UCSD-AML1 (cell line): ENCODE measurements around the gene SYT11.
"Not testable (repeated sequence)": the region's sequence is repeated elsewhere in the genome, so short reads cannot be mapped to it uniquely, and the experiment has no call there.

Experiments
- DNase-seq: peaks from one replicate; lab custom pipeline; 2025; ENCODE audit not compliant: unreplicated experiment; lab: John Stamatoyannopoulos, UW

Gene SYT11

DNA sequence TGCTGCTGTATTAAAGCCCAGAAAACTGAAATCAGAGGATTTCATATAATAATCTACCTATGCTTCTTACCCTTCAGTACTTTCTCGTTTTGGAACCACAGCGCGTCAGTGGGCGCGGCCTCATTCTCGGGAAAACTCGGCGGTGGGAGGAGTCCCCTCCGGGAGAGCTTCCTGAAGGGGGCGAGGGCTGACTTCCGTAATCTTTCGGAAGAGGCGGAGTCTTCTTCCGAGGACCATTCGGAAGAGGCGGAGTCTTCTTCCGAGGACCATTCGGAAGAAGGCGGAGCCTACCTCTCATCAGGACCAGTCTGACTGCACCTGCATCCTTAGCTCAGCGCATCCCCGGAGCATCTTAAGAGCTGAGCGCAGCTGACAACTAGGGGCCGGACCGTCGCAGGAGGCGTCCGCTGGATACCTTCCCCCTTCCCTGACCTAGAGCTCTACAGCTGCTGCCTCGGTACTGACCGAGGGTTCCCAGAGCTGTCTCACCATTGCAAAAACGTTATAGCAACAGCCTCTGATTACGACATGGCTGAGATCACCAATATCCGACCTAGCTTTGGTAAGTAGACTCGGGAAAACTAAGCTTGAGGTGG lies at the start of gene SYT11:
Gene SYT11 (plus strand): TSS at position 334 of the 596 bp plus-strand sequence. CDS start 195 bp downstream, at position 529.
- DNase-seq: peak; percentile 93

DNA sequence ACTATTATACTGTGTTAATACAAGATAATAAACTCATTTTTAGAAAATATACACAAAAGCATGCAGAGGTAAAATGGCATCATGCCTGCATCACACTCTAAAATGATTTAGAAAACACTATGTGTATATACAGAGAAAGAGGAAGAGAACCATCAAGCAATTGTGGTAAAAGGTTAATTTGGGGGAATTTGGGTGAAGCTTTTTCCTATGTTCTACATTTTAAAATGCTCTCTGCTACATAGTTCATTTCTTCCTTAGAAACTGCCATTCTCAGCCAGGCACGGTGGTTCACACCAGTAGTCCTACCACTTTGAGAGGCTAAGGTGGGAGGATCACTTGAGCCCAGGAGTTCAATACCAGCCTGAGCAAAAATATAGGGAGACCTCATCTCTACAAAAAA lies 46.5 kb upstream of the SYT11 start:
- no peak for DNase-seq

GRCh38 chr1:155813672-155814071 lies 45.7 kb upstream of the SYT11 start:
- DNase-seq: no peak

DNA sequence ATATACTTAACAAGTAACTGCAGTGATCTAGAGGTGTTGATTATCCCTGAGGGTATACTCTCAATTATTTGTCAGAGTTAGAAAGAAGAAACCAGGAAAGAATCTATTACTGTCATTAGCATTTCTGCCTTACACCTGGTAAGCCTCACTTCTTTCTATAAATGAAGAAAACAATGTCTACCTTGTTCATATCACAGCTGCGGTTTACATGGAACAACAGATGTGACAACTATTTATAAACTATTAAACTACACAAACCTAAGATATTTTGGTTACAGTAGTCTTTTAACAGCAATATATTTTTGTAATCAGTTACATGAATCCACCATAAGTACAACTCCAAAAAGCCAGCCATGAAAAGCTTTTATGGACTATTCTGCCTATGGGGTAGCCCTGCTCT lies 43.0 kb upstream of the SYT11 start:
- DNase-seq: no peak

GRCh38 chr1:155827450-155827849 lies 31.9 kb upstream of the SYT11 start:
- DNase-seq: no peak

- DNase-seq: no peak
Observed at GRCh38 chr1:155831279-155831976, 27.9 kb upstream of the SYT11 start.

- no peak for DNase-seq
Observed at GRCh38 chr1:155833665-155834295, 25.6 kb upstream of the SYT11 start.

GRCh38 chr1:155834296-155834926 lies 25.0 kb upstream of the SYT11 start:
- no peak for DNase-seq

- not testable (repeated sequence) for DNase-seq
Observed at GRCh38 chr1:155834927-155835399, 24.4 kb upstream of the SYT11 start.

DNA sequence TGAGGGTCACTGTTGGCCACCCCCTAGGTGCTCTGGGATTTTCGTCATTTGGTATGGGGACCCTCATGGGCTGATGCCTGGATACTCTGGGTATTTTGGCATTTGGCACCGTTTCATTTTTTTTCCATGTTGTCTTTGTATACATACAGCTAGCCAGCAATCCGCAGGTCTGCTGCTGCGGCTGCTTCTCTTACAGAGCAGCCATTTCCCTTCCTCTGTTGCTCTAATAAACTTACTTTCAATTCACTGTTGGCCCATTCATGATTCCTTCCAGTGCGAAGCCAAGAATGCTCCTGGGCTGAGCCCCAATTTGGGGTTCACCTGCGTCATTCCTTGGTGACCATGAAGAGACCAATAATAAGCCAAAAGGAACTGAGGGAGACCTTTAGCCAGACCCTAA lies 23.8 kb upstream of the SYT11 start:
- DNase-seq: no peak

GRCh38 chr1:155840386-155840785 lies 19.0 kb upstream of the SYT11 start:
- no peak for DNase-seq

- DNase-seq: no peak
Observed at GRCh38 chr1:155844860-155845421, 14.4 kb upstream of the SYT11 start.

- no peak for DNase-seq
Observed at GRCh38 chr1:155847823-155848529, 11.4 kb upstream of the SYT11 start.

- no peak for DNase-seq
Observed at GRCh38 chr1:155850345-155850744, 9.0 kb upstream of the SYT11 start.

DNA sequence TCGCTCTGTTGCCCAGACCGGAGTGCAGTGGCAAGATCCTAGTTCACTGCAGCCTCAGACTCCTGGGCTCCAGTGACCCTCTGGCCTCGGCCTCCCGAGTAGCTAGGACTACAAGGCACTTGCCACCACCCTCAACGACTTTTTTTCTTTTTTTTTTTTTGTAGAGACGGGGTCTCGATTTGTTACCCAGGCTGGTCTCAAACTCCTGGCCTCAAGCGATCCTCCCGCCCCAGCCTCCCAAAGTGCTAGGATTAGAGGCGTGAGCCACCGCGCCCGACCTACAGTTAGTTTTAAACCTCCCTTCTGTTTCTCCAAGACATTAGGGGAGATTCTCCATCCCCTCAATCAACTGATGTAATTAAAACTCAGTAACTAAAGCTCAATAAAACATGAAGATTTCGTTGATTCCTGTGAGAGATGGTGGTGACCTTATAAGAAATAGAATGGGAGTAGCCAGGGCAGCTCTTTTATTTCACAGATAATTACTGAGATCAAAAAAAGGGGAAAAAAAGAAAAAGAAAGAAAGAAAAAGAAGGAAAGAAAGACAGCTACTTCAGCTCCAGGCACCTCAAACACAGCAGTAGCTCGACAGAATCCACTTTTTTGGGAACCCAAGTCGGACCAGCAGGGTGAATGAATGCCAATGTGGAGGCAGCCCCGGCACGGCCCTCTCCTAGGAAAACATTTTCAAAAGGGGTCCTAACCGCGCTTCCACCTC lies 3.0 kb upstream of the SYT11 start:
- DNase-seq: no peak

- DNase-seq: peak; percentile 89
Observed at GRCh38 chr1:155856975-155857930, 2.1 kb upstream of the SYT11 start, which contains the start of gene GON4L. TSS of gene GON4L (minus strand) at chr1:155857214. CDS start at chr1:155853780, 3,434 bp downstream.

GRCh38 chr1:155858800-155859233 lies 550 bp upstream of the SYT11 start:
- DNase-seq: no peak

DNA sequence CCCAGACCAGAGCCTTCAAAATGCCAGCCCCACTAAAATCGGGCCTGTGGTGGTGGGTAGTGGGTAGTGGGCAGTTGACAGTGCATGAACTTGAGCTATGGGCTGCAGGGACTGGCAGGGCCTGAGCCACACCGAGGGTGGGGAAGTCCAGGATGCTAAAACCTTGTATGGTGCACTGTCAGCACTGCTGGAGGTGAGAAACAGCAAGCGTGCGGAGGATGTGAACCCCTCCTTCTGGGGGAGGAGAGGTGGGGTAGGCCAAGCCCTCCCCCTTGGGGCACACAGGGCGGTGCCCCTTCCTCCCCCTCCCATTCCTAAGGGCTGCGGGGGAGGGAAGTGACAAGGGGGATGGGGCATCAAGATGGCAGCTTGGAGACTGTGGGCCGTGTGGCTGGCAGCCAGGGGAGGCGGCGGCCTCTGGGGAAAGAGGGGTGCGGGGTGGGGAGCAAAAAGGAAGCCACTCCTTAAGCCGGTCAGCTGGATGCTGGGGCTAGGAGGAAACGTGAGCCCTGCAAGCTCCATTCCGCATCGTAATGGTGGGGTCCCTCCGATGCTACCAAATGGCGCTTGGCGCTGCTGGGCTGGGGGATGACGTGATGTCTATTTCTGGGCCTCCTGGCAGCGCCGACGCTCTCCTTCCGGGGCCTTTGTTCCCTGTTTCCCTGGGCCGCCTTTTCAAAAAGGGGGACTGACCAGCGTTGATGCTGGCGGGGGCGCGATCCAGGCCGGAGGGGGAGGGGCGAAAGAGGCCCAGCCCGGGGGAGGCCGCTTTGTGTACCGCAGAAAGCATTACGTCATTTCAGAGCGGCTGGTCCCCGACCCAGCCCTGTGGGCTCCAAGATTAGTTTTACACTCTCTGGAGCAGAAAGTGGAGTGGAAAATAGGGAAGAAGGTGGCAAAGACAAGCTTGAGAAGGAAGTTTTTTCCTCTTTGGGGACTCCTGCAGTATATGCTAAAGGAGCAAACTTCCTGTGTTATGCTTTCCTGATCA lies 809 bp downstream of the SYT11 start:
- peak; percentile 72 for DNase-seq
